Measurements from ENCODE around the gene BLVRA.

DNA sequence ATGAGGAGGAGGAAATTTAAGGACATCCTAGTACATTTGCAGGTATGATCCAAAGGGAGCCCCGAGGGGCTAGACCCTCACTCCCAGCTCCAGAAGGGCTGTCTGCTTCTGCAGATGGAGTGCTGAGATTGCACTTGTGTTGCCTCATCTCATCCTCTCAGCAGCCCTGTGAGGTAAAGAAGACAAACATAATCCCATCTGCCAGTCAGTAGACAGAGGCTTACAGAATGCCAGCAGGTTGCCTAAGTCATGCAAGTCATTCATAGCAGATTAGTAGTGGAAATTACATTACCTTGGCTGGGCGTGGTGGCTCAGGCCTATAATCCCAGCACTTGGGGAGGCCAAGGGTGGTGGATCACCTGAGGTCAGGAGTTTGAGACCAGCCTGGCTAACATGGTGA is 45.4 kb downstream of the BLVRA start:
- no peak for TF ChIP-seq POLR2A (IDR thresholded peaks at IDR 0.05)
- TF ChIP-seq CTCF (IDR thresholded peaks at IDR 0.05), result no peak
